A549 (cell line): ENCODE measurements around the gene BOK. TPM values are rescaled to one million over a fixed set of nuclear protein-coding genes. Genes with fewer than 3 reads are reported as not detected.

Experiments
- ATAC-seq, 2 experiments: fragments of 200-7000 bp in 1 of 2; fragments of >200 bp in 1 of 2; cut with Nextera tagmentation in 1 of 2; cut with Tn5 transposase in 1 of 2; 3 replicates each; pipeline versions ENCODE4 v1.8.0 to v1.9.1; 2018 to 2020; ENCODE audit warnings: mild to moderate bottlenecking in 1 of 2, moderate library complexity in 1 of 2
- CTCF ChIA-PET: fragments of 300-600 bp; sonication (Branson Sonifier 250); formaldehyde crosslinking; extraction: SDS; loops from one replicate; lab custom pipeline; 2021; ENCODE audit warnings: antibody characterized with exemption, inconsistent platforms; lab: Yijun Ruan, JAX
- POLR2A ChIA-PET: fragments of 350-600 bp; formaldehyde crosslinking; extraction: SDS; loops from one replicate; lab custom pipeline; 2021; ENCODE audit warnings: antibody characterized with exemption, inconsistent platforms; lab: Yijun Ruan, JAX
- DNase-seq, 2 experiments: peaks; one replicate each; pipeline versions ENCODE4 v3.0.0 to v3.0.0-alpha.2; 2011 to 2016; ENCODE audit warnings: low read depth in 1 of 2, low spot score in 1 of 2
- FAIRE-seq: peaks from 2 replicates; lab custom pipeline; 2011; peaks lifted over from hg19 to GRCh38; lab: Jason Lieb, UNC
- H3K27ac ChIP-seq, 2 experiments: fragments of >200 bp; sonication (Bioruptor Twin); formaldehyde crosslinking; 3 replicates each; pipeline ENCODE4 v1.5.1; 2016 to 2017
- H3K4me1 ChIP-seq: fragments of >200 bp; sonication (Bioruptor Twin); formaldehyde crosslinking; 3 replicates; pipeline ENCODE4 v1.6.1; 2016
- H3K4me2 ChIP-seq: fragments of >200 bp; sonication (Bioruptor Twin); formaldehyde crosslinking; 3 replicates; pipeline ENCODE4 v1.6.1; 2016
- H3K4me3 ChIP-seq: fragments of >200 bp; sonication (Bioruptor Twin); formaldehyde crosslinking; 3 replicates; pipeline ENCODE4 v1.5.1; 2016
- H3K9me3 ChIP-seq: fragments of >200 bp; sonication (Bioruptor Twin); formaldehyde crosslinking; 3 replicates; pipeline ENCODE4 v1.6.1; 2016
- CBX2 ChIP-seq: fragments of 200-600 bp; sonication (generic); IDR thresholded peaks from 2 replicates; pipeline ENCODE4 v1.6.1; 2016; ENCODE audit warnings: low read depth, mild to moderate bottlenecking, borderline replicate concordance
- CBX8 ChIP-seq: fragments of 200-600 bp; sonication (generic); IDR thresholded peaks from 2 replicates; pipeline ENCODE4 v1.6.1; 2016
- CEBPB ChIP-seq, 2 experiments: fragments of >200 bp in 1 of 2; sonication (Bioruptor Twin) in 1 of 2; formaldehyde crosslinking in 1 of 2; IDR thresholded peaks; 2 replicates each; pipeline ENCODE4 v1.6.1; 2012 to 2016
- FOSB ChIP-seq: fragments of 250-450 bp; sonication (Bioruptor Pico); IDR thresholded peaks from 2 replicates; pipeline ENCODE4 v1.5.0; 2020; ENCODE audit warnings: mild to moderate bottlenecking, moderate library complexity
- FOXS1 ChIP-seq: fragments of 250-450 bp; sonication (Bioruptor Pico); IDR thresholded peaks from 2 replicates; pipeline ENCODE4 v1.5.0; 2020; ENCODE audit warnings: mild to moderate bottlenecking, moderate library complexity
- HDAC2 ChIP-seq: fragments of 200-600 bp; sonication (generic); IDR thresholded peaks from 2 replicates; pipeline ENCODE4 v1.6.1; 2016
- HES2 ChIP-seq: fragments of >200 bp; sonication (Bioruptor Twin); formaldehyde crosslinking; IDR thresholded peaks from 2 replicates; pipeline ENCODE4 v1.6.1; 2016
- HEYL ChIP-seq: fragments of 250-450 bp; sonication (Bioruptor Pico); IDR thresholded peaks from 2 replicates; pipeline ENCODE4 v1.8.0; 2021; ENCODE audit warnings: mild to moderate bottlenecking, moderate library complexity
- HOXB5 ChIP-seq: fragments of 250-450 bp; sonication (Bioruptor Pico); IDR thresholded peaks from 2 replicates; pipeline ENCODE4 v1.5.0; 2020; ENCODE audit warnings: mild to moderate bottlenecking, moderate library complexity
- KDM1A ChIP-seq: fragments of 200-600 bp; sonication (generic); IDR thresholded peaks from 2 replicates; pipeline ENCODE4 v1.6.1; 2016; ENCODE audit warnings: low read depth, mild to moderate bottlenecking
- KDM5A ChIP-seq: fragments of 200-600 bp; sonication (generic); IDR thresholded peaks from 2 replicates; pipeline ENCODE4 v1.6.1; 2016; ENCODE audit warnings: antibody characterized with exemption, mild to moderate bottlenecking
- MAX ChIP-seq: IDR thresholded peaks from 2 replicates; pipeline ENCODE4 v1.6.1; 2012
- NPAS2 ChIP-seq: fragments of 250-450 bp; sonication (Bioruptor Pico); IDR thresholded peaks from 2 replicates; pipeline ENCODE4 v1.8.0; 2022; ENCODE audit warnings: mild to moderate bottlenecking, moderate library complexity, borderline replicate concordance
- NR3C1 ChIP-seq: fragments of >200 bp; sonication (Bioruptor Twin); formaldehyde crosslinking; IDR thresholded peaks from 3 replicates; pipeline ENCODE4 v1.6.1; 2017
- POLR2AphosphoS2 ChIP-seq: conservative IDR thresholded peaks from 2 replicates; pipeline ENCODE4 v1.6.1; 2012; ENCODE audit warnings: low read length, improper control_type of control experiment, inconsistent platforms
- RARB ChIP-seq: fragments of 250-450 bp; sonication (Bioruptor Pico); IDR thresholded peaks from 2 replicates; pipeline ENCODE4 v1.8.0; 2021; ENCODE audit warnings: mild to moderate bottlenecking, moderate library complexity
- REST ChIP-seq: fragments of 200-600 bp; sonication (generic); IDR thresholded peaks from 2 replicates; pipeline ENCODE4 v1.6.1; 2016; ENCODE audit warnings: antibody characterized with exemption, mild to moderate bottlenecking, moderate library complexity
- SMC3 ChIP-seq: fragments of >200 bp; sonication (Bioruptor Twin); formaldehyde crosslinking; IDR thresholded peaks from 3 replicates; pipeline ENCODE4 v1.6.1; 2018; ENCODE audit warnings: inconsistent platforms
- TFCP2L1 ChIP-seq: fragments of 250-450 bp; sonication (Bioruptor Pico); IDR thresholded peaks from 2 replicates; pipeline ENCODE4 v1.5.0; 2021; ENCODE audit warnings: mild to moderate bottlenecking
- ZNF302 ChIP-seq: fragments of 250-450 bp; sonication (Bioruptor Pico); IDR thresholded peaks from 2 replicates; pipeline ENCODE4 v1.9.0; 2021; ENCODE audit warnings: inconsistent platforms, mild to moderate bottlenecking, moderate library complexity
- WGBS: methylation state at CpG from one replicate; pipeline ENCODE4 v1.1.6; 2017; ENCODE audit errors: missing lambda C conversion rate; 5-methylcytosine and 5-hydroxymethylcytosine counted together
- polyA plus RNA-seq, 4 experiments: library from polyadenylated mRNA; depleted of rRNA in 3 of 4; stranded (reverse); fragments of >200 nt; fragmentation: RNase III in 1 of 4; extraction: RNeasy Plus Mini Kit Qiagen cat#74134 plus additional on column Dnase treatment in 1 of 4; gene quantifications; 2 replicates in 3 of 4; 3 replicates in 1 of 4; pipeline ENCODE4 v1.2.3, GENCODE V29; 2011 to 2017

BOK gene
- polyA plus RNA-seq, 2 of the 4 experiments (the other 2 are of a cell fraction), result 5.0 to 12.6 TPM

- no peak overlapping the region for H3K27ac ChIP-seq
- FAIRE-seq, result no peak
- H3K4me3 ChIP-seq, result no peak overlapping the region
- H3K4me2 ChIP-seq, result no peak overlapping the region
- TF ChIP-seq HDAC2 (no peak), NPAS2 (CRISPR knock-in tag) (no peak), KDM5A (no peak), ZNF302 (no peak), FOSB (CRISPR knock-in tag) (no peak), REST (no peak), HES2 (no peak), HOXB5 (CRISPR knock-in tag) (no peak), RARB (no peak), SMC3 (no peak), POLR2AphosphoS2 (no peak), KDM1A (no peak), FOXS1 (no peak), HEYL (CRISPR knock-in tag) (no peak), TFCP2L1 (CRISPR knock-in tag) (no peak), CBX2 (no peak), CEBPB (IDR thresholded peaks at IDR 0.05) (no peak), NR3C1 (no peak)
- DNase-seq, result no peak
- no peak; a peak in 1 of 6 replicates for ATAC-seq
- POLR2A ChIA-PET, result no interaction called here
- peaks cover 11% of the 10 kb centered on the region for H3K4me1 ChIP-seq
- CTCF ChIA-PET, result interaction anchor here (0.8 kb wide), 1 partner anchor 32 kb away, joined by 3 read pairs; no protein-coding TSS in a partner anchor
- 70% methylated on average over 28 of the region's 33 CpGs for WGBS
- H3K9me3 ChIP-seq, result peaks cover 12% of the 10 kb centered on the region
Observed at GRCh38 chr2:241551998-241552737, 6.4 kb upstream of the BOK start.

- no peak overlapping the region for H3K4me3 ChIP-seq
- CTCF ChIA-PET, result no interaction called here
- ATAC-seq, result no peak
- no peak for FAIRE-seq
- H3K9me3 ChIP-seq, result peaks cover 14% of the 10 kb centered on the region
- H3K4me1 ChIP-seq, result peaks cover 9% of the 10 kb centered on the region; the same call in 1 of the 3 replicates
- H3K27ac ChIP-seq, result no peak overlapping the region
- DNase-seq, result no peak
- no peak overlapping the region for H3K4me2 ChIP-seq
- WGBS, result 80% methylated on average over 12 of the region's 12 CpGs
- POLR2A ChIA-PET, result no interaction called here
- TF ChIP-seq RARB (no peak), KDM1A (no peak)
Observed at GRCh38 chr2:241553512-241553830, 5.1 kb upstream of the BOK start.

- POLR2A ChIA-PET, result no interaction called here
- no peak for FAIRE-seq
- no peak for DNase-seq
- no peak overlapping the region for H3K27ac ChIP-seq
- H3K9me3 ChIP-seq, result peaks cover 14% of the 10 kb centered on the region
- WGBS, result 41% methylated on average over 6 of the region's 6 CpGs
- no peak overlapping the region for H3K4me3 ChIP-seq
- CTCF ChIA-PET, result no interaction called here
- H3K4me1 ChIP-seq, result peaks cover 4% of the 10 kb centered on the region; the same call in 1 of the 3 replicates
- no peak for ATAC-seq
- no peak for TF ChIP-seq CBX8
- TF ChIP-seq MAX, result no peak
- no peak for TF ChIP-seq KDM1A
- no peak overlapping the region for H3K4me2 ChIP-seq
Observed at GRCh38 chr2:241553981-241554380, 4.6 kb upstream of the BOK start.
